ENCODE results near the gene RPN1.
"Not testable (repeated sequence)": the region's sequence is repeated elsewhere in the genome, so short reads cannot be mapped to it uniquely, and the experiment has no call there.

RPN1 gene

DNA sequence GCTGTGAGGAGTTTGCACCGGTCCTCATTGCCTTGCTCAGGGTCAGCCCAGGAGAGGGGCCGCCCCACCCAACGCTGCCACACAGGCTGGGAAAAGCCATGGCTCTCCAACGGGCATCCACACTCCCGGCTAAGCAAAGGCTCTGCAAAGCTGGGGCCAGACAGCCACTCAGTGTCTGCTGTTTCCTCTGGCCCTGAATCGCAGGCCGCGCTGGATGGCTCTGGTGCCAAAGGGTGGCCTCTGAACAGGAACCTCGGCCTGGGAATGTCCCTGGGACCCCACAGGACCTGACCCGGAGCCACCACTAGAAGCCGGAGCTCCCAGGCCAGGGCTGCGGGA lies 42.9 kb downstream of the RPN1 start:
- DNase-seq = no peak

DNA sequence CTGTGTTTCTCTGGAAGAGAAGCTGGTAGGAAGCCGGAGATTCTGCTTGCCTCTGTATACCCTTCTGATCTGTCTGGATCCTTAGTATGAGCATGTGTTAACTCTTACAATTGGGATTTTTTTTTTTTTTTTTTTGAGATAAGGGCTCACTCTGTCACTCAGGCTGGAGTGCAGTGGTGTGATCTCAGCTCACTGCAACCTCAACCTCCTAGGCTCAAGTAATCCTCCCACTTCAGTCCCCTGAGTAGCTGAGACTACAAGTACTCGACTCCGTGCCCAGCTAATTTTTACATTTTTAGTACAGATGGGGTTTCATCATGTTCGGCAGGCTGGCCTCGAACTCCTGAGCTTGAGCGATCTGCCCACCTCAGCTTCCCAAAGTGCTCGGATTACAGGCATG lies 44.5 kb downstream of the RPN1 start:
- DNase-seq = no peak

DNA sequence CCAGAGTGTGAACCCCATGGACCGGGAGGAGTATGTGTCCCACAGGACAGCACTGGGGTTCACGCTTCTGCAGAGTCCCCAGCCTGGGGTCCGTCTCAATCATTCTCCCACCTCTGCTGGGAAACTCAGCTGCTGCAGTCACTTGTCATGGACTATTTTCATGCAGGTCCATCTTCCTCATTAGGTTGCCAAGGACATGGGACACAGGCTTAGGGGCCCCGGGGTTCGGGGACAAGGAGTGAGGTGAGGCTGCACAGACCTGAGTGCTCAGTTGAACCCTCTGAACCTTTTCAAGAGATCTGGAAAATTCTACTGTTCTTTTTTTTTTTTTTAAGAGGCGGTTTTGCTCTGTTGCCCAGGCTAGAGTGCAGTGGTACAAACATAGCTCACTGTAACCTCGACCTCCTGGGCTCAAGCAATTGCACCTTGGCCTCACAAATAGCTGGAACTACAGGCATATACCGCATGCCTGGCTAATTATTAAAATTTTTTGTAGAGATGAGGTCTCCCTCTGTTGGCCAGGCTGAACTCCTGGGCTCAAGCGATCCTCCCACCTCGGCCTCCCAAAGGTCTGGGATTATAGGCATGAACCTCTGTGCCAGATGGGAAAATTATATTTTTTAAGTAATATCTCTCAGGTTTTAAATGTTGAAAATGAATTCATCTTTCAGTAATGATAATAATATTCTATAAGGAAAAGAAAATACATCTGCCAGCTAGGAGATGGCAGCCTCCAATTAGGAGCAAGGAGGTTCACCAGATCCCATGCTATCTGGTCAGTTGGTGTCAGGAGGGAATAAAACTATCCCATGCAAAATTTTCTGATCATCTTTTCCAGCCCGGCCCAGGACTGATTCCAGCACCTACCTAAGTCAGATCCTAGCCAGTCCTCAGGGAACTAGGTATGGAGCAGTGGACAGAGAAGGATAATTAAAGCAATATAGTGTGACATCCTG lies 45.2 kb downstream of the RPN1 start:
- no peak for DNase-seq

DNA sequence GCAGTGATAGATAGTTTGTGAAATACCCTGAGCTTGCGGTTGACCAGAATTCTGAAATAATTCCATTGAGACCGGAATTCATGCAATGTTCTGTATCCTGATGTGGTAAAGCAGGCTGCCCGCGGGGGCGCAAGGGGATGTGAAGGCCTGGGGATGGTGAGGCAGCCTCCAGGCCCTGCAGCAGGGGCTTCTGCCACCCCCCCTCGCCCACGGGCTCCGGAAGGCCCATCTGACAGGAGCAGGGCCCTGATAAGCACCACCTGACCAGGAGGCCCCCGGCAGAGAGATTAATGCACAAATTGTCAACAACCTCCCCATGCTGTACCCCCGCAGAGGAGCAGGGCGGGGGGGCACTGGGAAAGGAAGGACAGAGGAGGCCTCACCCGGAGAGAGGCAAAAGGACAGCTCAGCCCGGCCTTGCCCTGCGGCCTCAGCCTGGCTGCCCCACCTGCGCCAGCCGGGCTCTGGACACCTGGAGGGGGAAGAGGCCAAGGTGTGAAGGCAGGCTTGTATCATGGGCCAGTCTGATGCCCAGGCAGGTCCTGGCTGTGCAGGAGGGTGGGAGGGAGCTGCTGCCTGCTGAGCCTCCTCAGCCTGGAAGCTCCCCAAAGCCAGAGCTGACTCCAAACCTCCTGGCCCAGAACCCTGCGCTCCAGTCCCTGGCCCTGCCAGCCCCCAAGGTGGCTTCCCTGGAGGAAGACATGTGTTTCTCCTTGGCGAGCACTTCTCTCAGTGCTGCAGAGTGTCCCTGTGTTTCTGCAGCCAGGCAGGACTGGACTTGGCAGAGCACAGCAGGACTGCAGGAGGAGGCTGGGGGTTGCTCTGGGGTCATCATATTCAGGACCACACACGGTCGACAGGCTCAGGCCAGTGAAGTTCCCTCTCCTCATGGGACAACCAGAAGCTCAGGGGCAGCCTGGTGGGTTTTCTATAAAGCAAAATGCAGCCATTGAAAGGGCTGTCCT lies 46.5 kb downstream of the RPN1 start:
- DNase-seq = no peak

DNA sequence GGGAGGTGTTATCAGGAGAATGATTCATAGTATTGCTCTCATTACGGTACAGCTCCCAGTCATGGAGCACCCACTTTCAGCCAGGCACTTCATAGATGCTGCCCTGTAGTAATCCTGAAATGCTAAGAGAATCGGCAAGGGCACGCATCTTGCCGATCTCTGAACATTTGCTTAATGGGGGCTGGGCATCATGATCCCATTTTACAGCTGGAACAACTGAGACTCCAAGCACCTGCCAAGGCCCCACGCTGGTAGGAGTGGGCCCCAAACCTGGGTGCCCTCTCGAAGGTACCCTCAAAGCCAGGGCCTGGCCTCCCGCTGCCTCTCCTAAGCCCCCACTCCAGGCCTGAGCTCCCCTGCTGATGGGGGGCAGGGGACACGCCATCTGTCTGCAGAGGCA lies 47.3 kb downstream of the RPN1 start:
- DNase-seq = no peak

DNA sequence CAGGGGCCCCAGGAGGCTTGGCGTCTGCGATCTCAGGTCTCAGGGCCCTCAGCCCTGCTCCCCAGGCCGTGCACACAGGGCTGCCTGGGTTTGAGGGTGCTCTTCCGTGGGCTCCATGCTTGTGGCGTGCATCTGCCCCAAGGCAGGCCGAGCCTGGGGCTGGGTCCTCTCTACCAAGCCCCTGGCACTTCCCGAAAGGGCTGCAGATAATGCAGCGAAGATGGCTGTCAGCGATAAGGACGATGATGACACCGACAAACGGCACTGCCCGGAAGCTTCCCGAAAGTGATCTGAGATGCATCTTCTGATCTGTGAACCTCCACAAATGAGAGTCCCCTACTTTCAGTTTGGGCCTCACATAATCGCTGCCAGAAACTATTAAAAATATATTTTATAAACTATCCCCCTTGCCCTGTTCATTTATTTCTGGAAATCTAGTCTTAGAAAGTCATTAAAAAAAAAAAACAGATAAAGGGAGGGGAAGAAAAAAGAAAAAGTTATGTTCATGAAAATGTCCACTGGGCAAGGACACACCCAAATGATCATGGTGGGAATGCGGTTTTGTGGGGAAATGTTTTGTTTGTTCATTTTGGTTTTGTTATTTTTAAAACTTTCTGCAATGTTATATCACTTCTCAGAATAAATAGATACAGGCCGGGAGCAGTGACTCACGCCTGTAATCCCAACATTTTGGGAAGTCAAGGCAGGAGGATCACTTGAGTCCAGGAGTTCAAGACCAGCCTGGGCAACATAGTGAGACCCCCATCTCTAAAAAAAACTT lies 51.5 kb downstream of the RPN1 start:
- no peak for DNase-seq

DNA sequence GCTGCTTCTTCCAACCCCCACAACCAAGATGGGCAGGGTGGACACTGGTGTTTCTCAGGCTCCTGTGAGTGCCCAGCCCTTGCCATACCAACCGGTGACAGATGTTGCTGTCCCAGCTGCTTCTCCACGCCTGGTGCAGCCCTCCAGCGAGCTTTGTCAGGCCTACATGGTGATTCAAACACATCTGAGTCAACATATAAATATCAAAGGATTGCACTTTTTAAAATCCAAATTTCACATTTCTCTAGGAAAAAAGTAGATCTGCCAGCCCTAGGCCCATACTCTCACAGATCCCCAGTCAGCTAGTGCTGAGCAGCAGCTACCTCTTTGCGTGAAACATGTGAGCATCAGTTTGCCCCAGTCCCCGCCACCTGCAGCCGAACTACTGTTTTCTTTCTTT lies 52.7 kb downstream of the RPN1 start:
- no peak for DNase-seq

DNA sequence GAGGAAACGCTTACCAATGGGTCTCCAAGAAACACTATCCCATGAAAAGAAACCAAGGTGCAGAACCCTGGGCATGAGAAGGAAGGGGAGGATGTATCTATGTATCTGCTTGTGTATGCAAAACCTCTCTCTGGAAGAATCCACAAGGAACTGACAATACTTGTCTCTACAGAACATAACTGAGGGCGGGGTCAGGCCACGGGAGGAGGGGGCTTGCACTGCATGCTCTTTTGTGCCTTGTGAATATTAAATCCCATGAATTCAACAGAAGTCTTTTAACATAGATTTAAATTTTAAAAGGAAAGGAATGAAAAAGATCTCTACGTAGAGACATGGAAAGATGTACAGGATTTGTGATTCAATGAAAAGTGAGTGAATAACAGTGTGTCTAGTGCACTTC lies 57.8 kb downstream of the RPN1 start:
- no peak for DNase-seq

DNA sequence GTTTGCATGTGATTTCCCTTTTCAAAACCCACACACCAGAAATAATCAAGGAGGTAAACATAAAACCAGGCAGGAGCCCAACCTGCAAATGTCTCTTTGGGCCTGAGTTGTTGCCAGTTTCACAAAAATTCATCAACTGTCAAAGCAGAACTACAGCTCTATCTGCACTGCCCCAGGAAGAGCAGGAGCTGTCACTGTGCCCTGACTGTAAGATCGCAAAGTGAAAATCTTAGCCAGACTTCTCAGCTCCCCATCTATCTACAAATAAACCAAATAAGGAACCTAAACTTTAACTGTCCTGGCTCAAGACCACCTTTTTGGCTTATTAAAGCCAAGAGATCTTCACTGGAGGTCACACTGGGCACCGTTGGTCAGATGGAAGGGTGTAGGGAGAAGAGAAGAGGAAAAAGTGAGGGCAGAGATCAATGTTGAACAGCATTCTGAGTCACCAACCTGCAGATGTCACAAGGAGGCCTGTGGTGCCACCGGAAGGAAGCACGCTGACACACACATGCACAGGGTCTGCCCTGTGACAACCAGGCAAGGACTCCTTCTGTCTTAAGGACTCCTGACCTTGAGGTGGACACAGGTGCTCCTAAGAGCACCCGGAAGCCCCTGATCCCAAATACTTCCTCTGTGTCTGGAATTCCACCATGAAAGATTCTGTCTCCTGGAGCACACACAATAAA lies 58.7 kb downstream of the RPN1 start:
- no peak for DNase-seq

DNA sequence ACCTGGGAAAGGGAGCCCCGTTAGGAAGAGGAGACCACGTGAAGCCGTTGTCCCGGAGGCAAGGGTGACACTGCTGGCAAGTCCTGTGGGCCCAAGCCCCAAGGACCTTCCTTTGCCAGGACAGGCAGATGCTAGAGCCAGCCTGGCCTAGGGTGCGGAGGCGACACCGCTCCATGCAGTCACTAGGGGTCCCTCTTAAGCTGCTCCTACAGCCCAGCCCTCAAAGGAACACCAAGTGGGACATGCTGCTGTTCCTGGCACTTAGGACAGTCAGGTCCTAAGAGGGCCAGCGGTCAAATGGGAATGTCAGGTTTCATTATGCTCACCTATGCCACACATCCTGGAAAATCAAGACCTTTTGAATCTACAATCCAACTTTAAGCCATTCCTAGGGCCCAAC lies 59.7 kb downstream of the RPN1 start:
- DNase-seq = no peak

DNA sequence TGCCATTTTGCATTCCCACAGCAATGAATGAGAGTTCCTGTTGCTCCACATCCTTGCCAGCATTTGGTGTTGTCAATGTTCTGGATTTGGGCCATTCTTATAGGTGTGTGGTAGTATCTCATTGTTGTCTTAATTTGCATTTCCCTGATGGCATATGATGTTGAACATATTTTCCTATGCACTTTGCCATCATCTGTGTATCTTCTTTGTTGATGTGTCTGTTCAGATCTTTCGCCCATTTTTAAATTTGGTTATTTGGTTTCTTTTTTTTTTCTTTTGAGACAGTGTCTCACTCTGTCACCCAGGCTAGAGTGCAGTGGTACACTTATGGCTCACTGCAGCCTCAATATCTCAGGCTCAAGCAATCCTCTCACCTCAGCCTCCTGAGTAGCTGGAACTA lies 60.6 kb downstream of the RPN1 start:
- DNase-seq = not testable (repeated sequence)

DNA sequence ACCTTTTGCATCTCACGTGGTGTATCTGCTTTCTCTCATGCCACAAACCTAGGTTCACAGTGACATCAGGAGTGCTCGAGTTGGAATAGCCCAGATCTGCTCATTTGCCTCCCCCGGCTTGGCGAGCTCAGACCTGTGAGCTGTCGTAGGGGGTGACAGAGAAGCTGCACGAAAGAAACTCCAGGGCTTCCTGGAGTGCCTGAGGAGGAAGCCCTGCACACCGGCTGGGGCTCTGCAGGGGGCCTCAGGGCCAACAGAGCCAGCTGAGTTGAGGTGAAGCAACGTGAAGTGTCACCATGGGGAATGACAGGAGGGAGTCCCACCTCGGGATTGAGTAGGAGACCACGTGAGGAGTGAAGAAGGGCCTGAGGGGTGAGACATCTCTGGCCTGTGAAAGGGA lies 62.5 kb downstream of the RPN1 start:
- no peak for DNase-seq

DNA sequence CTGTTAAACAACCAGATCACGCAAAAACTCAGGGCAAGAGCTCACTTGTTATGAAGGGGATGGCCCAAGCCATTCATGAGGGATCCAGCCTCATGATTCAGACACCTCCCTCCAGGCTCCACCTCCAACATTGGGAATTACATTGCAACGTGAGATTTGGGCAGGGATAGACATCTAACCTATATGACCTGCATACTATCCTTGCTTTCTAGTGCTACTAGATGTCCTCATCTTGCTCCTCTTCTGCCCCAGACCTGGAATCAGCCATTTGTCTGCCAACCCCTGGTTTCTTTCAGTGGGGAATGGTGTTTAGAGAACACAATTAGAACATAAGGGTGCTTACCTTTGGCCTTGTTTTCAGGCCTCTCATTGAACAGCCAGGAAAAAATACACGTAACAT lies 63.2 kb downstream of the RPN1 start:
- DNase-seq = no peak

DNA sequence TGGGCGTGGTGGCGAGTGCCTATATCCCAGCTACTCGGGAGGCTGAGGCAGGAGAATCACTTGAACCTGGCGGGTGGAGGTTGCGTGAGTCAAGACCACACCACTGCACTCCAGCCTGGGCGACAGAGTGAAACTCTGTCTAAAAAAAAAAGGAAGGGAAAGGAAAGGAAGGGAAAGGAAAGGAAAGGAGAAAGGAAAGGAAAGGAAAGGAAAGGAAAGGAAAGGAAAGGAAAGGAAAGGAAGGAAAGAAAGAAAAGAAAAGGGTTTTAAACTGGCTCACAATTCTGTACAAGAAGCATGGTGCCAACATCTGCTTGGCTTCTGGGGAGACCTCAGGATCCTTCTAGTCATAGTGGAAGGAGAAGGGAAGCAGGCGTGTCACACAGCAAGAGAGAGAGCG lies 63.7 kb downstream of the RPN1 start:
- DNase-seq = not testable (repeated sequence)

DNA sequence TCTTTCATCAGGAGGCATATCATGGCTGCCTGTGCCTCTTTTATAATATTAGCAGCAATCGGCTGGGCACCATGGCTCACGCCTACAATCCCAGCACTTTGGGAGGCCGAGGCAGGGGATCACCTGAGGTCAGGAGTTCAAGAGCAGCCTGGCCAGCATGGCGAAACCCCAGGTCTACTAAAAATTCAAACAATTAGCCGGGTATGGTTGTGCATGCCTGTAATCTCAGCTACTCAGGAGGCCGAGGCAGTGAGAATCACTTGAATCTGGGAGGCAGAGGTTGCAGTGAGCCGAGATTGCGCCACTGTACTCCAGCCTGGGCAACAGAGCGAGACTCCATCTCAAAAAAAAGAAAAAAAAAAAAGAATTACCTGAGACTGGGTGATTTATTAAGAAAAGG lies 64.2 kb downstream of the RPN1 start:
- DNase-seq = not testable (repeated sequence)

DNA sequence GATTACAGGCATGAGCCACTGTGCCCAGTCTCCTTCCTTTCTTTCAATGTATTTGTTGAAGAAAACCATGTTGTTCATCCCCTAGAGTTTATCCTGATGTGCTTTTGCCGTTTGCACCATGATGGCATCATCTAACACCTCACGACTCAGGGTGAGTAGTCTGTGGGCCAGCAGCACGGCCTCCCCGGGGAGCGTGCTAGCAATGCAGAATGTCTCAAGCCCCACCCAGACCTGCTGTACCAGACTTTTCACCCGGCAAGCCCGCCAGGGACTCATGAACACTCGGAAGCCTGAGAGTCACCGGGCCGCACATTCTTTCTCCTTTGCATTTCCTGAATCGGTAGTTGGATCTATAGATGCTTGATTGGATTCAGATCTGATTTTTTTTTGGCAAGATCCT lies 64.6 kb downstream of the RPN1 start:
- no peak for DNase-seq

DNA sequence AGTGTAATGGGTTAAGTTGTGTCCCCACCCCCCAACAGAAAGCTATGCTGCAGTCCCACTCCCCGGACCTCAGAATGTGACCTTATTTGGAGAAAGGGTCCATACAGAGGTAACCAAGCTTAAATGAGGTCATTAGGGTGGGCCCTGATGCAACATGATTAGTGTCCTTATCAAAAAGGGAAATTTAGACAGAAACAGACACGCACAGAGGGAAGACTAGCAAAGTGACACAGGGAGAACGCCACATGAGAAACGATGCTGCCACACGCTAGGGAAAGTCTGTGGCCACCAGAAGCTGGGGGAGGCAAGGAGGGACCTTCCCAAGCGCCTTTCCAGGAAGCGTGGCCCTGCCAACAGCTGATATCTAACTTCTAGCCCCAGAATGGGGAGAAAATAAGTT lies 65.4 kb downstream of the RPN1 start:
- DNase-seq = no peak

DNA sequence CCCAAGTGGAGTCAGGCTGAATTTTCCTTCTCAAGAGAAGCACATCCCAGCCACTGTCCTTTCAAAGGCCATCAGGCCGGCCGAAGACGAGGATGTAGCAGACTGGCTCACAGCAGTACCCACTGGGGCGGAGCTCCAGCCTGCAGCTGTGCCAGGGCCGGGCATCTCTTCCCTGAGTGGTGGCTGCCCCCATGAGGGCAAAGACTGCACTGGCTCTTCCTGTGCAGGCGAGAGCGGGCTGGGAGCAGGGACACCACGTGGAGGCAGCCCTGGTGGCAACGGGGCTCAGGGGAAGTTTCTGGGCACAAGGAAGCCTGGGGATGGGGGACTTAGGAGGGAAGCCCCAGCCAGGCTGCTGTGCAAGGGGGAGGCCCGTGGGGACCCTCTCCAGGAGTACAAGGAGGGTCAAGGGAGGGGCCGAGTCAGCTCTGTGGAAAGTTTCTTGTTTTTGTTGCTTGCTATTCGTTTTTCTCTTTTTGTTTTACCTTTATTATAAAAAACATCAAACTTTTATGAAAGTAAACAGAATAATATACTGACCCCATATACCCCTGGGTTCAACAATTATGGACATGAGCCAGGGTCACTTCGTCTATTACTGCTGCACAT lies 66.1 kb downstream of the RPN1 start:
- peak; percentile 72 for DNase-seq

DNA sequence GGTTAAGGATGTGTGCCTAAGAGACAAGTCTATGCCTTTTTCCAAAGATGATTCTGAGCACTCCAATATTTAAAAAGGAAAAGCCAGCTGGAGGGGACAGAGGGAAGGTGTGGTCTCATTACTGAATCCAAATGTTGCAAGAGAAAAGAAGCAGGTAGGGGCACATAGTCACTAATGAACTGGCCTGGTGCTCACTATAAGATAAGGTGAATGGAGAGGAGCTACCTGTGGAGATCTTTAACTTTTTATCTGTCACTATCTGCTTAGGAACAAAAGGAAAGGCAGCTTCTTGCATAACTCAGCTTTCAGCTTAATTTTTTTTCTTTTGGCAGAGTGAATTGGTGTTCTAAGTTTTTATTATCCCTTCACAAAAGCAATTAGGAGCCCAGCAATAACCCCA lies 69.1 kb downstream of the RPN1 start:
- DNase-seq = no peak

DNA sequence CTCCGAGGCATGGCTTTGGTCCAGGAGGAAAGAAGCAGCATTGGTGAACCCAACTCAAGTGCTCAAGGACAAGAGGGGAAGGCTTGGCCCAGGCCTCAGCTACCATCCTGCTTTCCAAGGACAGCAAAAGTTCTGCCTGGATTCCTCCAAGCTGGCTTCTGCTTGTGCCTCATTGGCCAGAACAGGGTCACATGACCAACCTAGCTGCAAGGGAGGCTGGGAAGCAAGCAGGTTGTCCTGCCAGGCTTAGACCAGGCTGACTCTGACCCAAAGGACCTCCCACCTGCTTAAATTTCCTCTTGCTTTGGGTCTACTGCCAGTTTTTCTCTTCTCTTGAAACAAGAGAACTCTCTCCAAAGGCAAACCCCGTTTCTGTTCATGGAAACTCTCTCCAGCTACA lies 70.7 kb downstream of the RPN1 start:
- DNase-seq = no peak

DNA sequence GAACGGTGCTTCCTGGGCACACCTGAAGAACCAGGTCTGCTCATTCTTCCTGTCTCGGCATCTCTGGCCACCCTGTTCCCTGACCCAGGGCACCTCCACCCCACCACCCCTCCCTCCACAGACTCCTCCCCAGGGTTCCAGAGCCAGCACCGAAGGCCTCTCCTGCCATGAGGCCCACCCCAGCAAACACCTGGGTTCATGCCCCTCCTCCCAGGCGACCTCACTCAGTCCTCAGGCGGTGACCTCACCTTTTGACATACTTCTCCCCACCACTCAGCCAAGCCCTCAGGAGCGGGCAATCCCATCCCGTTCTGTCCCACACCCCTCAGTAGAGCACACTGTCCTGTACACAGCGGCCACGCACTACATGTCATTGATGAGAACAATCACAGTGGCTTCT lies 72.3 kb downstream of the RPN1 start:
- DNase-seq = no peak

DNA sequence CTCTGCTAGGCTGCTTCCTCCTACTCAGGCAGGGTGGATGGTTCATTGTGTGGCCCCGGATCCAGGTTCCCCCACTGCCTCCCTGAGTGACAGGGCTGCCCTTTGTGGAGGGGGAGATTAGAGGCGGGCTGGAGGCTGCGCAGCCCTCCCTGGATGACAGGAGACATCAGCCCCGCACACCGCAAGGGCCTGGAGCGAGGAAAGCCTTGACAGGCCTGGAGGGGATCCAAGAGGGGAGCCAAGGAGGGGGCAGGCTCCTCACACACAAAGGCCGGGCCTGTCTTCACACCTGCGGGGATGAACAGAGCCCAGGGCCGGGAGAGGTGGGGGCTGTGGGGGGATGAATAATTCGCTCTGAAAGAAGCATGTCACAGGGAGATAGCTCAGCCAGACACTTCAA lies 72.9 kb downstream of the RPN1 start:
- no peak for DNase-seq
